Measurements from ENCODE around the gene FPGS.

DNA sequence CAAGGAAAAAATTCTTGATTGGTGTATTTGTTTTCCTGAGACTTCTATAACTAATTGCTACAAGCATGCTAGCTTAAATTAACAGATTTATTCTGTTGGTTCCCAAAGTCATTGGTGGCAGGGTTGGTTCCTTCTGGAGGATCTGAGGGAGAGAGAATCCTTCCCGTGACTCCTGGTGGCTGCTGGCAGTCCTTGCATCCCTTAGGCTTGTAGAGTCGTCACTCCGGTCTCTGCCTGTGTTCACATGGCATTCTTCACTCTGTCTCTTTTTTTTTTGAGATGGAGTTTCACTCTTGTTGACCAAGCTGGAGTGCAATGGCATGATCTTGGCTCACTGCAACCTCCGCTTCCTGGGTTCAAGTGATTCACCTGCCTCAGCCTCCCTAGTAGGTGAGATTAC is 11.6 kb upstream of the FPGS start:
- TF ChIP-seq, protein P1, sequence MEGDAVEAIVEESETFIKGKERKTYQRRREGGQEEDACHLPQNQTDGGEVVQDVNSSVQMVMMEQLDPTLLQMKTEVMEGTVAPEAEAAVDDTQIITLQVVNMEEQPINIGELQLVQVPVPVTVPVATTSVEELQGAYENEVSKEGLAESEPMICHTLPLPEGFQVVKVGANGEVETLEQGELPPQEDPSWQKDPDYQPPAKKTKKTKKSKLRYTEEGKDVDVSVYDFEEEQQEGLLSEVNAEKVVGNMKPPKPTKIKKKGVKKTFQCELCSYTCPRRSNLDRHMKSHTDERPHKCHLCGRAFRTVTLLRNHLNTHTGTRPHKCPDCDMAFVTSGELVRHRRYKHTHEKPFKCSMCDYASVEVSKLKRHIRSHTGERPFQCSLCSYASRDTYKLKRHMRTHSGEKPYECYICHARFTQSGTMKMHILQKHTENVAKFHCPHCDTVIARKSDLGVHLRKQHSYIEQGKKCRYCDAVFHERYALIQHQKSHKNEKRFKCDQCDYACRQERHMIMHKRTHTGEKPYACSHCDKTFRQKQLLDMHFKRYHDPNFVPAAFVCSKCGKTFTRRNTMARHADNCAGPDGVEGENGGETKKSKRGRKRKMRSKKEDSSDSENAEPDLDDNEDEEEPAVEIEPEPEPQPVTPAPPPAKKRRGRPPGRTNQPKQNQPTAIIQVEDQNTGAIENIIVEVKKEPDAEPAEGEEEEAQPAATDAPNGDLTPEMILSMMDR (IDR thresholded peaks at IDR 0.05), result no peak
- TF ChIP-seq POLR2A (IDR thresholded peaks at IDR 0.05), result no peak
- no peak for TF ChIP-seq EP300 (IDR thresholded peaks at IDR 0.05)

All from ovary (tissue), 3 donors.